Lower lobe of right lung (tissue), 2 donors: ENCODE data around the gene ALKBH5. TPM values are rescaled to one million over a fixed set of nuclear protein-coding genes. Genes with fewer than 3 reads are reported as not detected.
A peak's percentile ranks its signal among the peaks of the same experiment; 100 is the strongest.

Experiments
- ATAC-seq, 2 donors: fragments of 200-7000 bp; cut with Tn5 transposase; one replicate each; pipeline ENCODE4 v1.9.1; 2020 to 2022; ENCODE audit warnings: mild to moderate bottlenecking in 2 of 2, moderate library complexity in 2 of 2
- DNase-seq: peaks from one replicate; pipeline ENCODE4 v3.0.0-alpha.2; 2020
- H3K27ac ChIP-seq: fragments of 200-600 bp; one replicate; pipeline ENCODE4 v1.8.0; 2022
- H3K27me3 ChIP-seq: fragments of 200-600 bp; one replicate; pipeline ENCODE4 v1.8.0; 2022; ENCODE audit warnings: low read depth
- H3K36me3 ChIP-seq: fragments of 200-600 bp; one replicate; pipeline ENCODE4 v1.8.0; 2022; ENCODE audit warnings: mild to moderate bottlenecking
- H3K4me1 ChIP-seq: fragments of 200-600 bp; one replicate; pipeline ENCODE4 v1.8.0; 2022
- H3K4me3 ChIP-seq: fragments of 200-600 bp; one replicate; pipeline ENCODE4 v1.8.0; 2022; ENCODE audit warnings: mild to moderate bottlenecking
- H3K9me3 ChIP-seq: fragments of 200-600 bp; one replicate; pipeline ENCODE4 v1.8.0; 2022
- CTCF ChIP-seq: fragments of 200-600 bp; IDR thresholded peaks from one replicate; pipeline ENCODE4 v1.8.0; 2022; ENCODE audit warnings: antibody characterized with exemption, mild to moderate bottlenecking
- intact Hi-C: fragments of 100-400 bp; cut with DNase I; formaldehyde crosslinking; loops from one replicate; pipeline ENCODE4 v1.11.0; 2022
- total RNA-seq: library from RNA; stranded (reverse); fragmentation: NEBNext Ultra II Directional; extraction: Animal tissue kit (Norgen Biotek cat#: 25700); gene quantifications from one replicate; pipeline ENCODE4 v1.2.1, GENCODE V29; 2021
- donor health status: DM: no; HTN: yes; CAD: no; lungs with severe emphysema.

The ALKBH5 gene
- total RNA-seq, 1 donor from 2014 or later, result 100 TPM

- H3K9me3 ChIP-seq, result no peaks in the 10 kb centered on the region
- DNase-seq, result no peak
- no peaks in the 10 kb centered on the region for H3K4me1 ChIP-seq
- H3K4me3 ChIP-seq, result no peak overlapping the region
- no peak overlapping the region for H3K27ac ChIP-seq
- intact Hi-C loops, result no loop called here
- no peaks in the 10 kb centered on the region for H3K27me3 ChIP-seq
- ATAC-seq, result no peak
- TF ChIP-seq CTCF, result no peak
- H3K36me3 ChIP-seq, result no peaks in the 10 kb centered on the region
These were observed 43.7 kb upstream of the ALKBH5 start for GRCh38 chr17:18139949-18140348.

- Histone ChIP-seq H3K36me3 (no peaks in the 10 kb centered on the region), H3K27me3 (no peaks in the 10 kb centered on the region), H3K9me3 (no peaks in the 10 kb centered on the region), H3K27ac (no peak overlapping the region), H3K4me1 (no peaks in the 10 kb centered on the region), H3K4me3 (no peak overlapping the region)
- no peak for DNase-seq
- no peak for TF ChIP-seq CTCF
- ATAC-seq, result no peak
- intact Hi-C loops, result no loop called here
These were observed 43.0 kb upstream of the ALKBH5 start for GRCh38 chr17:18140648-18141047.

- no peak for DNase-seq
These were observed 42.3 kb upstream of the ALKBH5 start for GRCh38 chr17:18141210-18141803.

GRCh38 chr17:18142417-18142816, 41.2 kb upstream of the ALKBH5 start:
- DNase-seq, result no peak
- Histone ChIP-seq H3K36me3 (no peaks in the 10 kb centered on the region), H3K27ac (no peak overlapping the region), H3K4me1 (no peaks in the 10 kb centered on the region), H3K4me3 (no peak overlapping the region), H3K9me3 (no peaks in the 10 kb centered on the region), H3K27me3 (no peaks in the 10 kb centered on the region)
- no peak for ATAC-seq
- TF ChIP-seq CTCF, result no peak
- intact Hi-C loops, result no loop called here

More at GRCh38 chr17:18141210-18141803, 42.3 kb upstream of the ALKBH5 start:
- Histone ChIP-seq H3K27ac (no peak overlapping the region), H3K36me3 (no peaks in the 10 kb centered on the region), H3K27me3 (no peaks in the 10 kb centered on the region), H3K9me3 (no peaks in the 10 kb centered on the region), H3K4me3 (no peak overlapping the region), H3K4me1 (no peaks in the 10 kb centered on the region)
- intact Hi-C loops, result no loop called here
- peak; percentile 62 for TF ChIP-seq CTCF
- ATAC-seq, result peak in 1 of 2 donors; percentile 11

DNA sequence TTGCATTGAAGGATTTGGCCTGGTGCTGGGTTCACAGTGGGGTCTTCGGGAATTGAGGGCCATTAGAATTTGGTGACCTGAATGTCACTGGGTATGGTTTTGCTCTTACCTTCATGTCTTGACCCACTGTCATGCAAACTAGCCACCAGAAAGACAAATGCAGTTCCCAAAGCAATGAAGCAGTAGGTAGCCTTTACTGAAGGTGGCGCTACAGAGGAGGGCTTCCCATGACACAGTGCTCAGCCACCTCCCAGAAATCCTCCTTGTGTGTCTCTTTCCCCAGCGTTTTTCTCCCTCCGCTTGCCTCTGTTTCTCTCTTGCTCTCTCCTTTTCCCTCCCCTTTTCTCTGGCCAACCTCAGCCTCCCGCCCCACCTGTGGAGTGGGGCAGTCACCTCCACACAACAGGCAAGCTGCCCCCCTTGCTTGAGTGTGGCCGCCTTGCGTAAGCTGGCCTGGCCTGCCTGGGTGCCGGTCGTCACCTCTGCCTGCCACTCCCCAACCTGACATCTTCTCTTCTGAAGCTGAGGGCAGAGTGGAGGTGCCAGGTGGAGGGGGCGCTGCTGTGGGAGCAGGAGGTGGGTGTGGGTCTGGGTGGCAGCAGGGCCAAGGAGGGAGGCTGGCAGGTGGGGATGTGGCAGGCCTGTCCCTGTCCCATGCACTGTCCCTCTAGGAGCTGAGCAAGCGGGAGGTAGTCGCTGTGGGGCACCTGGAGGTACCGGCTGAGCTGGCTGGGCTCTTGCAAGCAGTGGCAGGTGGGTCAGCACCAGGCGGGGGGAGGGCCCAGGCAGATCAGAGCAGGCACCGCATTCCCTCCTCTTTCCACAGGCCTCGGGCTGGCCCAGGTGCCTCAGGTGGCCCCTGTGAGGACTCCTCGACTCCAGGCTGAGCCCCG, 40.3 kb upstream of the ALKBH5 start:
- no peak overlapping the region for H3K27ac ChIP-seq
- H3K36me3 ChIP-seq, result no peaks in the 10 kb centered on the region
- ATAC-seq (peak; percentile 51 to 75), DNase-seq (peak; percentile 62)
- no peaks in the 10 kb centered on the region for H3K9me3 ChIP-seq
- intact Hi-C loops, result no loop called here
- H3K4me1 ChIP-seq, result no peaks in the 10 kb centered on the region
- no peaks in the 10 kb centered on the region for H3K27me3 ChIP-seq
- H3K4me3 ChIP-seq, result no peak overlapping the region
- peak; percentile 15 for TF ChIP-seq CTCF
